ENCODE data around the gene PPP1R37.

Gene PPP1R37

DNA sequence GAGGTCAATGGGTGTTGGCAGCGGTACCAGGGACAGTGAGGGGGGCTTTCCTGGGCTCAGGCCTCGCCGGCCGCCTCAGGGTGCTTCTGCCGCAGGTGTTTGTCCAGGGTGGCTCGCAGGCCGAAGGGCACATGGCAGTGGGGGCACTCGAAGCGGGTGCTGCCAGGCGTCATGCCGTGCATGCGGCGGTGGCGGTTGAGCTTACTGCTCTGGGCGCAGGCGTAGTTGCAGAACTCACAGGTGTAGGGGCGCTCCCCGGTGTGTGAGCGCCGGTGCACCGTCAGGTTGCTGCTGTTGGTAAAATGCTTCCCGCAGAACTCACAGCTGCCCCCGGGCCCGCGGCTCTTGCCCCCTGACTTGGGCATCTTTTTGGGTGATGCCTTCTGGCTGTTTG lies 21.4 kb upstream of the PPP1R37 start:
- no peak for DNase-seq (ENCODE audit: low read depth)

- DNase-seq (ENCODE audit: low read depth): no peak
Observed at GRCh38 chr19:45071969-45072790, 20.8 kb upstream of the PPP1R37 start.

GRCh38 chr19:45074744-45075300 lies 18.2 kb upstream of the PPP1R37 start:
- DNase-seq (ENCODE audit: low read depth): no peak

GRCh38 chr19:45075301-45076028 lies 17.5 kb upstream of the PPP1R37 start:
- no peak for DNase-seq (ENCODE audit: low read depth)

DNA sequence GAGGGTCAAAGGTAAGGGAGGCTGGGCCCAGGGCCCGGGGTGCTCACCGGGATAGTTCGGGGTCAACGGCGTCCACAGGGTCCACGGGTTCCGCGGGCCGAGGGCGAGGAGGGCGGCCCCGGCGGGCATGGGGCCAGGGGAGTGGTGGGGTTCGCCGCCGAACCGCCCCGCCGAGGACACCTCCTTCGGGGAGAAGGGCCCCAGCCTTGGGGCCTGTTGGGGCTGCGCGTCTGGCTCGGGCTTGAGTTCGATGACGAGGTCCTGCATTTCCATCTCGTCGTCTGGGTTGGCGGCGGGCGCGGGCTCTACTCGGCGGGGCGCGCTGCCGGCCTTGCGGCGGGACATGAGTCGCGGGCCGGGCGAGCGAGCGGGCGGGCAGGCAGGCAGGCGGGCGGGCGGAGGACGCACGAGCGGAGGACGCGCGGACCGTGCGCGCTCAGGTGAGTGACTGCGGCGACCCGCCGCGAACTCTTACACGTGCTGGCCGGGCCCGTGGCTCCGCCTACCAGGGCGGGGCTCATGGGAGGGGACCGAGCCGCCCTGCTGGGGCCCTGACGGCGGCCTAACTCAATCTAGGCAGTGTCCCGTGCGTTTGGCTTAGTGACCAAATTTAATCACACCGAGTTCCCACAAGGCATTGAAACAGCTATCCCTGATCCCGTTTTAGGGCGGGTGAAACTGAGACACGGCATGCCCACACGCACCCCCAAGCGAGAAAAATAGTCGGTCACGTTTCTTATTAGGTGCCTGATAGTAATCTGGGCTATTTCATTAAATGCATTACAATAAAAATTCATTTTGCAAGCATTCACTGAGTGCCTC lies 16.7 kb upstream of the PPP1R37 start, which contains the start of gene ZNF296:
Gene ZNF296 (minus strand): TSS at position 450 of the 822 bp plus-strand sequence. CDS start 105 bp downstream, at position 345.
- peak; percentile 54 for DNase-seq (ENCODE audit: low read depth)

- no peak for DNase-seq (ENCODE audit: low read depth)
Observed at GRCh38 chr19:45076851-45077730, 15.9 kb upstream of the PPP1R37 start.

DNA sequence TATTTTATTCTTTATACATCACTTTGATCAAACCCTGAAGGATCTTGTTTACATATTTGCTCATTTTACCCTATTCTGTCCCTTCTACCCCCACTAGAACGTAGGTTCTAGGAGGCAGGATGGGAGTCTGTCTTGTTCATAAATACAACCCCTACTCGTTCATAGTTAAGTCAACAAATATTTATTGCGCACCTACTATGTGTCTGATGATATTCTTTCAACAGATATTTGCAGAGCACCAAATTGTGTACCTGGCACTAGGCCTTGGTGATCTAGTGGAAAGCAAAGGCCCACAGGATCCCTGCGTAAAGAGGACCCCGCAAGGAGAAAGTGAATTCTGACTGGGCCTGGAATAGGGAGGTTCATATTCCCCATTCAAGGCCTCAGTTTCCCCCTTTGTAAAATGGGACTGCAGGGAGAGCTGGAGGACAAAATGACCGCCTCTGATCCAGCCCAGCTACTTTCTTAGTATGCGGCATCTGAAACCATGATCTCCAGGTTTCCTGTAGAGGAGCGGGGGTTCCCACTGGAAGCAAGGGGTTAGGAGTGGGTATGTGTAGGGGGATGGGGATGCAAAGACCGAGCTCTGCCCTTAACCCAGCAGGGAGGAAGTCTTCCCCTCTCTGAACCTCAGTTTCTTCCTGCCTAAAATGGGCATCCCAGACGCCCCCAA lies 14.5 kb upstream of the PPP1R37 start:
- DNase-seq (ENCODE audit: low read depth): no peak

DNA sequence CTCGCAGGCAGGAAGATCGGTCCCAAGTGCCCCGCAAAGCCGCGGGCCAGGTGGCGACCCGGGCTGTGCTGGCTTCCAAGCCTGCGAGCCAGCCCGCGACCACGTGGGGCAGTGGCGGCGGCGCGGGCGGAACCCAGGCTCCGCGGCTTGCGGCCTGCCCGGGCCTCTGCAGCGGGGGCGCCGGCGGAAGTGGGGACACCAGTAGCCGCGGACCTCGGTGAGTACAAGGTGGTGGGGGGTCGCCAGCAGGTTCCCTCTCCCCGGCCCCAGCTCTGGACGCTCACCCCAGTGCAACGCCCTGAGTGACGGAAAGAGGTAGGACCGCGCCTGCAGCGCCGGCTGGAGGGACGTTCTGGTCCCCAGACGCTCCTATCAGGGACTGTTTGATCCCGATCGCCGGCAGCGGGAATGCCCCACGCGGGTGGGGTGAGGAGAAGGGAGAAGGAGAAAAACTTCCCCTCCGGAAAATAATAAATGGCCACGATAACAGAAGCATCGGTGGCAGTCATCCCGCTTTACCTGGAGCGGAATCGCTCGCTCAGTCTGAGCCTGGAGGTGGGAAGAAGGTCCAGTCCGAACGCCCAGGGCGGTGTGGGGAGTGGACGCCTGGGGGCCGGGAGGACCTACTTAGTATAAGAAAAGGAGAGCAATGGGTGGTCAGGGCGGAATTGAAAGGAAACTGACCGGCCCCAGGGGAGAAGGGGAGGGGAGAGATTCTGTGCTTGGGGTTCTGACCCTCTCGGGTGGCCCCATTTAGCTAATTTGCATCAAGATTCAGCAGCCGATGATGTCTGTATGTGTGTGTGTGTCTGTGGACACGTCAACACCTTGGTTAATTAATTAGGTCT lies 13.7 kb upstream of the PPP1R37 start, which contains the start of gene GEMIN7:
Gene GEMIN7 (plus strand): TSS at position 198 of the 848 bp plus-strand sequence. CDS start 10,855 bp downstream, outside the sequence.
- DNase-seq (ENCODE audit: low read depth): peak; percentile 50

- no peak for DNase-seq (ENCODE audit: low read depth)
Observed at GRCh38 chr19:45079911-45080370, 13.0 kb upstream of the PPP1R37 start.

DNA sequence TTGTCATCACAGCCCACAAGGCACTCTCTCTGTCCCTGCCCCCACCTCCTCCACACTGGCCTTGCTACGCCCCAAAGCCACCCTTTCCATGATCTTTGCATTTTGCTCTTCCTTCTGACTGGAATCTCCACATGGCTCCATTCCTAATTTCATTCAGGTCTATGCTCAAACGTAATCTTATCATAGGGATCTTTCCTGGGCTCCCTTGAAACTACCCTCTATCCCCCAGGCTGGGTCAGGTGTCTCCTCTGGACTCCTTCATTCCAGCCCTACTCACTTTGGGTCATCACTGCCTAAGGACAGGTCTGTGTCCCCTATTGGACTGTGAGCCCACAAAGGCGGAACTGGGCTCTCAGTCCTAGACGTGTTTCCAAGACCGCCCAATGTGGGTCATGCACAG lies 10.8 kb upstream of the PPP1R37 start:
- DNase-seq (ENCODE audit: low read depth): no peak

DNA sequence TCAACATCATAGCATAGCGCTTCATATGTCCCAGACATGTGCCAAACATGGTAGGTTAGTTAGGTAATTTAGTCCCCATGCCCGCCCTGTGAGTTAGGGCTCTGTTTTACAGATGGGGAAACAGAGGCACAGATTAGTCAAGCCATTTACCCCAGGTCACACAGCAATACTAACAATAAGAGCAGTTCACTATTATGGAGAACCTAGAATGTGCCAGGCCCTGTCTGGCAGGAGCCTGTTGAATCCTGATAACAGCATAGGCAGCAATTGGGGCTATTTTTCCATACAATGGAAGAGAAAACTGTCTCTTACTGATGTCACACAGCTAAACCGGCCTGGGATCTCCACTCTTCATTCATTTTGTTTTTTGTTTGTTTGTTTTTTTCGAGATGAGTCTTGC lies 6.5 kb upstream of the PPP1R37 start:
- DNase-seq (ENCODE audit: low read depth): no peak

DNA sequence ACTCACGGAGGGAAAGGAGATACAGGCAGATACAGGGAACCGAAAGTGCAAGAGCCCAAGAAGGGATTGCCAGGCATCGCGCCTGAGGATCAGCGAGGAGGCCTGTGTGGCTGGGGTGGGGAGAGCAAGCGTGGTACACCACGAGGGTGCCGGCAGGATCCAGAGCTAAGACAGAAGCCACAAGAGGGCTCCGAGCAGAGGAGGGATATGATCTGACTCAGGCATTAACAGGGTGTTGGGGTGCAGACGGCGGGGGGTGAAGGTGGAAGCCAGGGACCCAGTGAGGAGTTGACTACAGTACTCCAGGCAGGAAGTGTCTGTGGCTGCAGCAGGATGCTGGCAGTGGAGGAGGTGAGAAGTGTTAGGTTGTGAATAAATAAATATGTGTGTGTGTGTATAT lies 5.4 kb upstream of the PPP1R37 start:
- no peak for DNase-seq (ENCODE audit: low read depth)

DNA sequence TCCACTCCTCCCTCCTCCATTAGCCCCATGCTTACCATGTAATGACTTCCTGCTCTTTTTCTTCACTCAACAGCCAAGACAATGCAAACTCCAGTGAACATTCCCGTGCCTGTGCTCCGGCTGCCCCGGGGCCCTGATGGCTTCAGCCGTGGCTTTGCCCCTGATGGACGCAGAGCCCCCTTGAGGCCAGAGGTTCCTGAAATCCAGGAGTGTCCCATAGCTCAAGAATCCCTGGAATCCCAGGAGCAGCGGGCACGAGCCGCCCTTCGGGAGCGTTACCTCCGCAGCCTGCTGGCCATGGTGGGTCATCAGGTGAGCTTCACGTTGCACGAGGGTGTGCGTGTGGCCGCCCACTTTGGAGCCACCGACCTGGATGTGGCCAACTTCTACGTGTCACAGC lies 2.9 kb upstream of the PPP1R37 start:
- no peak for DNase-seq (ENCODE audit: low read depth)

DNA sequence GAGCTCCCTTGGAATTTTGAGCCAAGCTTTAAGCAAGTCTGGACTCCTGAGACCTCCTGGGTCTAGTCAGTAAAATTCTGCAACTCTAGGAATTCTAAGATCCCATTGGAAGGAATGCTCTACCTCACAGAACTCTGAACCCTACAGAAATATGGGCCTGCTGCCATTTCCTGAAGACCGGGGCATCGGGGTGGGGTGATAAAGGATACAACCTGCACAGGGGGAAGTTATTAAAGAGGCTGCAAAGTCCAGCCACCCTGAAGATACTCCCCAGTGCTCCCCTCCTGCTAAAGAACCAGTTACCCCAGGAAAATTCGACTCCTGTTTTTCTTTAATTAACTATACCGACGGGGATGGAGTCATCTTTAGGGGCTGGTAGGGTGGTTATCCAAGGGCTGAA lies 2.4 kb upstream of the PPP1R37 start:
- DNase-seq (ENCODE audit: low read depth): no peak

DNA sequence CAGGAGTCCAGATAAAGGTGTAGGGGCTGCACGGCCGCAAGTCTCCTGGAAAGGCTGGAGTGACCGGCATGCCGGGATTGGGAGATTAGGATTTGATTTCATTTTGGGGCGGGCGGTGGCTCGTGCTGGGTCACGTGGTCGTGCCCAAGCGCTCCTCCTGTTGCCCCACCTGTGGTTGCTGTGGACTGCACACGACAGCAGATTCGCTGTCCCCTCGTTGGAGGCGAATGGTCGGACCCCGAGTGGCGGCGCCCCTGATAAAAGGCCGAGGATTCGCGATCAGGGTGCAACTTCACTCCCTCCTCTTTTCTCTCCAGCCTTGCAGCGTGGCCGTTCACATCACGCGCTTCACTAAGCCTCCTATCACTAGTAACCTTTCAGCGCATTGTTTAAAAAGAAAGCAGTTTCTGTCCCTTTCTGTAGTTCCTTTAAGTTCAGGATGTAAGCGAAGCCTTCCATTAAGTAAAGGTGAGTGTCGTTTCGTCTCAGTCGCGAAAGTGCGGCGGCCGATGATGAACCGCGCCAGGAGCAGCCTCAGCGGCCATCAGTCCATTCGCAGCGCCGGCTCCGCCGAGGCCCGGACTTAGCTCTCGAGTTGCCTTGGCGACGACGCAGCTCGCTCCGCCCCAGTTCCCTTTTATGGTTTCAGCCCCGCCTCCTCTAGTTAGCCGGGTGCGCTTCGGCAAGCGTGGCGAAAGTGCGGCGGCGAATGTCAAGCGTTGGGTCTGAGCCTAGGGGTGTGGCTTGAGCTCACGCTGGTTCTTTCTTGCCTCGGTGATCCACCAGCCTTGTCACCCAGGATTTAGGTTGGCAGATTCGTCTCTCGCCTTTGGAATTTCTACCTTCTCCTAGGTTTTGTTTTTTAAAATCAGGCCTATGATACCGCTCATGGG lies 1.7 kb upstream of the PPP1R37 start:
- DNase-seq (ENCODE audit: low read depth): peak; percentile 96

DNA sequence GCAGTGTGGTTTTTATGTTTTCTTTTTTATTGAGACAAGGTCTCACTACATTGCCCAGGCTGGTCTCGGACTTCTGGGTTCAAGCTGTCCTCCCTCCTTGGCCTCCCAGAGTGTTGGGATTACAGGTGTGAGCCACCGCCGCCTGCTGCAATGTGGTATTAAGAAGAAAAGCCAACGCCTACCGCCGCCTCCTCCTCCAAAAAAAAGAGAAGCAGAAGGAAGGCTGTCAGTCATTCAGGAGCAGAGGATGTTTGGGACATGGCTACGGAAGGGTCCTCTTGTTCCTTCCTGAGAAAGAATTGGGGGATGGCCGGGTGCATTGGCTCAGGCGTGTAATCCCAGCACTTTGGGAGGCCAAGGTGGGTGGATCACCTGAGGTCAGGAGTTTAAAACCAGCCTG lies 1.2 kb downstream of the PPP1R37 start:
- DNase-seq (ENCODE audit: low read depth): no peak

GRCh38 chr19:45094707-45095106 lies 1.7 kb downstream of the PPP1R37 start:
- no peak for DNase-seq (ENCODE audit: low read depth)

All from stimulated activated CD8-positive, alpha-beta memory T cell treated with anti-CD3 and anti-CD28 coated beads, Interleukin-15, amount 100 ng/mL, for 1 hour (primary cell).